Measurements from ENCODE around the gene ONECUT2. TPM values are rescaled to one million over a fixed set of nuclear protein-coding genes. Genes with fewer than 3 reads are reported as not detected.

The ONECUT2 gene
- total and polyA plus RNA-seq, 7 donors: under 0.01 to 0.03 TPM; not detected in 5

DNA sequence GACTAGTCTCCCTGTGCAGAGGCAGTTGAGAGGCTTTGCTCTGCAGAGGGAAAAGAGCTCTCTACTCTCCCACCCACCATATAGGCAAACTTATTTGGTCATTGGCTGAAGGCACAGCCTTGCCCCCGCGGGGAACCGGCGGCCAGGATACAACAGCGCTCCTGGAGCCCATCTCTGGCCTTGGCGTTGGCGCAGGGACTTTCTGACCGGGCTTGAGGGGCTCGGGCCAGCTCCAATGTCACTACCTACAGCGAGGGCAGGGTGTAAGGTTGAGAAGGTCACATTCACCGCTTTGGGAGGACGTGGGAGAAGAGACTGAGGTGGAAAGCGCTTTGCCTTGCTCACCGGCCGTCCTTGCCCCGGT, 2.2 kb downstream of the ONECUT2 start:
- TF ChIP-seq POLR2AphosphoS5 (IDR thresholded peaks at IDR 0.05) (no peak), EP300 (IDR thresholded peaks at IDR 0.05) (no peak), POLR2A (IDR thresholded peaks at IDR 0.05) (no peak)
- no peak overlapping the region for H3K27ac ChIP-seq
- no peak for DNase-seq
- 4% methylated on average over 16 of the region's 16 CpGs for WGBS, 2 donors
- H3K27me3 ChIP-seq: peaks cover 73 to 96% (median 92%) of the 10 kb centered on the region in 3 donors
- intact Hi-C loops (cut with DNase I): no loop called here
- peaks cover 0 to 78% (median 71%) of the 10 kb centered on the region in 4 donors for H3K4me1 ChIP-seq
- no peaks in the 10 kb centered on the region for H3K36me3 ChIP-seq
- H3K9me3 ChIP-seq: no peaks in the 10 kb centered on the region
- no peak overlapping the region for H3K4me3 ChIP-seq

DNA sequence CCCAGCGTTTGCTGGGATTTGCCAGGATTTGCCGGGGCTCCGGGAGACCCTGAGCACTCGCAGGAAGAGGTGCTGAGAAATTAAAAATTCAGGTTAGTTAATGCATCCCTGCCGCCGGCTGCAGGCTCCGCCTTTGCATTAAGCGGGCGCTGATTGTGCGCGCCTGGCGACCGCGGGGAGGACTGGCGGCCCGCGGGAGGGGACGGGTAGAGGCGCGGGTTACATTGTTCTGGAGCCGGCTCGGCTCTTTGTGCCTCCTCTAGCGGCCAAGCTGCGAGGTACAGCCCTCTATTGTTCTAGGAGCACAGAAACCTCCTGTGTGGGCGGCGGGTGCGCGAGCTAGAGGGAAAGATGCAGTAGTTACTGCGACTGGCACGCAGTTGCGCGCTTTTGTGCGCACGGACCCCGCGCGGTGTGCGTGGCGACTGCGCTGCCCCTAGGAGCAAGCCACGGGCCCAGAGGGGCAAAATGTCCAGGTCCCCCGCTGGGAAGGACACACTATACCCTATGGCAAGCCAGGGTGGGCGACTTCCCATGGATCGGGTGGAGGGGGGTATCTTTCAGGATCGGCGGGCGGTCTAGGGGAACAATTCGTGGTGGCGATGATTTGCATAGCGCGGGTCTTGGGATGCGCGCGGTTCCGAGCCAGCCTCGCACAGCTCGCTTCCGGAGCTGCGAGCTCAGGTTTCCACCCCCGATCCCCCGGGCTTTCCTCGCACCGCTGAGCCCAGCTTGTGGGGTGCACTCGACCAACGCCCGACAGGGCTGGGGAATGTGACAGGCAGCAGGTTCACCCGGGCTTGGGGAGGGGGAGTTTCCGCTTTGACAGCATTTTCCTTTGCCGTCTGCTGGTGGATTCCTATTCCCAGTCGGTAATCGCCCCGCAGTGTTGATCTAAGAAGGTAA, 2.8 kb downstream of the ONECUT2 start:
- Histone ChIP-seq H3K27me3 (peaks cover 70 to 96% (median 92%) of the 10 kb centered on the region in 3 donors), H3K4me1 (peaks cover 0 to 78% (median 71%) of the 10 kb centered on the region in 4 donors), H3K27ac (no peak overlapping the region), H3K4me3 (peak overlapping the region in 1 of 4 donors; percentile 2), H3K36me3 (no peaks in the 10 kb centered on the region), H3K9me3 (no peaks in the 10 kb centered on the region)
- DNase-seq: no peak
- TF ChIP-seq EP300 (IDR thresholded peaks at IDR 0.05): no peak
- TF ChIP-seq, protein P1, sequence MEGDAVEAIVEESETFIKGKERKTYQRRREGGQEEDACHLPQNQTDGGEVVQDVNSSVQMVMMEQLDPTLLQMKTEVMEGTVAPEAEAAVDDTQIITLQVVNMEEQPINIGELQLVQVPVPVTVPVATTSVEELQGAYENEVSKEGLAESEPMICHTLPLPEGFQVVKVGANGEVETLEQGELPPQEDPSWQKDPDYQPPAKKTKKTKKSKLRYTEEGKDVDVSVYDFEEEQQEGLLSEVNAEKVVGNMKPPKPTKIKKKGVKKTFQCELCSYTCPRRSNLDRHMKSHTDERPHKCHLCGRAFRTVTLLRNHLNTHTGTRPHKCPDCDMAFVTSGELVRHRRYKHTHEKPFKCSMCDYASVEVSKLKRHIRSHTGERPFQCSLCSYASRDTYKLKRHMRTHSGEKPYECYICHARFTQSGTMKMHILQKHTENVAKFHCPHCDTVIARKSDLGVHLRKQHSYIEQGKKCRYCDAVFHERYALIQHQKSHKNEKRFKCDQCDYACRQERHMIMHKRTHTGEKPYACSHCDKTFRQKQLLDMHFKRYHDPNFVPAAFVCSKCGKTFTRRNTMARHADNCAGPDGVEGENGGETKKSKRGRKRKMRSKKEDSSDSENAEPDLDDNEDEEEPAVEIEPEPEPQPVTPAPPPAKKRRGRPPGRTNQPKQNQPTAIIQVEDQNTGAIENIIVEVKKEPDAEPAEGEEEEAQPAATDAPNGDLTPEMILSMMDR (IDR thresholded peaks at IDR 0.05): peak in 1 of 4 experiments; percentile 8
- TF ChIP-seq POLR2AphosphoS5 (IDR thresholded peaks at IDR 0.05): no peak
- no peak for TF ChIP-seq POLR2A (IDR thresholded peaks at IDR 0.05)
- 2% methylated on average over 72 of the region's 72 CpGs for WGBS, 2 donors
- intact Hi-C loops (cut with DNase I): no loop called here

DNA sequence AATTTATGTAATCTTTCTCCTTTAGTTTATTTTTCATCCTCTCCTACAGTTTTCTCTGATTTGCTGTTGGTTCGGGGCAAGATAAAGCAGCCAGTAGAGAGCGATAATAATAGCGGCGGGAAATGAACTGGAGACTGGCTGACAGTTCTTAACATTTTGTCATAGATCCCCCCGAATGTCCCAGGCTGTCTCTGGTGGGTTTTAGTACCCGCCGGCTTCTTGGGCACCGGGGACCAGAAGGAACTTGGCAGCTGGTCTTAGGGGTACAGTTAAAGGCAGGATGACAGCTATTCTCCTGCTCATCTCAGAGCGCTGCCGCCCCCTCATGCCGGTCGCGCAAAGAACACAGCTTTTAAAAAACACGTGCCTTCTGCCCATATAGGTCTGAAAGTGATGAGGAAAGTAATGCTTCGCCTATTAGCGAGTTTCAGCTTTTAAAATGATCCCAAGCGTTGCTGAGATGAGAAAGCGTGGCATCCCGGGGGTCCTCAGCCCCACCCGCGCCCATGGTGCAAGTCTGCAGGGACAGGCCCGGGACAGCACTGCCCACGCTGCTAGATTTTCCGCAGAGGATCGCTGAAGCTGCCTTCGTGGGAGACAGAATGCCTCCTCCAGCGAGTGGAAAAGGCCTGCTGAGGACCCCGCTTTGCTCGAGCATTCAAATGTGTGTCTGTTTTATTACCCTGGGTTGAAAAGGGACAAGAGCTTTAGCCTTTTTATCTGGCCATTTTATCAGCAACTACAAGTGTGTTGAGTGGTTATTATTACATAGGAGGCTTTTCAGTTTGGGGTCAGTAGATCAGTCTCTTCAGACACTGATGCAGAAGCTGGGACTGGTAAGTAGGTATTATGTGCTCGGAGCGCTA, 3.8 kb downstream of the ONECUT2 start:
- Histone ChIP-seq H3K4me1 (peaks cover 0 to 74% (median 68%) of the 10 kb centered on the region in 4 donors), H3K27me3 (peaks cover 60 to 96% (median 88%) of the 10 kb centered on the region in 3 donors), H3K4me3 (no peak overlapping the region), H3K36me3 (no peaks in the 10 kb centered on the region), H3K9me3 (no peaks in the 10 kb centered on the region), H3K27ac (no peak overlapping the region)
- DNase-seq: no peak
- WGBS, 2 donors: 5 to 8% methylated on average over 31 of the region's 31 CpGs
- no peak for TF ChIP-seq POLR2A (IDR thresholded peaks at IDR 0.05)
- TF ChIP-seq EP300 (IDR thresholded peaks at IDR 0.05): no peak
- no peak for TF ChIP-seq POLR2AphosphoS5 (IDR thresholded peaks at IDR 0.05)
- TF ChIP-seq, protein P1 (IDR thresholded peaks at IDR 0.05): no peak
- intact Hi-C loops (cut with DNase I): no loop called here

DNA sequence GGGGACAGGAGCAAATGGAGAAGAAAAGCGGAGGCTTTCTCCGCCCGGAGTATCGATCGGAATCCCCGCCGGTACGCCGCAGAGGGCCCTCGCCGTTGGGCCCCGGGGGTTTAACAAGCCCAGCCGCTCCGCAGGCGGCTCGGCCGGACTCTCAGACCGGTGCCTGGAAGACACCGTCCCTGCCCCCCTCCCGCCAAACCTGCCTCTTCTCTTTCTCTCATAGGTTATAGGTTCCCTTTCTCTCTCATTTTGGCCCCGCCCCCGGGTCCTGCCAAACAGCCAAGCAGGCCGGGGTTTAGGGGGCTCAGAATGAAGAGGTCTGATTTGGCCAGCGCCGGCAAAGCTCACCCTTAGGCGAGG, 4.4 kb downstream of the ONECUT2 start:
- Histone ChIP-seq H3K27ac (no peak overlapping the region), H3K4me1 (peaks cover 0 to 68% (median 61%) of the 10 kb centered on the region in 4 donors), H3K36me3 (no peaks in the 10 kb centered on the region), H3K9me3 (no peaks in the 10 kb centered on the region), H3K27me3 (peaks cover 54 to 96% (median 82%) of the 10 kb centered on the region in 3 donors), H3K4me3 (no peak overlapping the region)
- WGBS, 2 donors: 6 to 10% methylated on average over 26 of the region's 26 CpGs
- DNase-seq: no peak
- intact Hi-C loops (cut with DNase I): no loop called here
- TF ChIP-seq, protein P1 (IDR thresholded peaks at IDR 0.05): no peak
- no peak for TF ChIP-seq POLR2AphosphoS5 (IDR thresholded peaks at IDR 0.05)
- TF ChIP-seq EP300 (IDR thresholded peaks at IDR 0.05): no peak
- TF ChIP-seq POLR2A (IDR thresholded peaks at IDR 0.05): no peak

DNA sequence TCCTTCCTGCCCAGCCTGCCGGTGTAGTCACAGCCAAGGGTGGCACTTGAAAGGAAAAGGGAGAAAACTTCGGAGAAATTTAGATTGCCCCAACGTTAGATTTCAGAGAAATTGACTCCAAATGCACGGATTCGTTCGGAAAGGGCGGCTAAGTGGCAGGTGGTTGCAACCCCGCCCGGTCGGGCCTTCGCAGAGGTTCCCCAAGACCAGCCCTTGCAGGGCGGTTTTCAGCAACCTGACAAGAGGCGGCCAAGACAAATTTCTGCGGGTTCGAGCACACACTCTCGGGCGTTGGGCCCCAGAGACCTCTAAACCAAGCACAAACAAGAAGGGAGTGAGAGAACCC, 4.8 kb downstream of the ONECUT2 start:
- TF ChIP-seq POLR2AphosphoS5 (IDR thresholded peaks at IDR 0.05) (no peak), POLR2A (IDR thresholded peaks at IDR 0.05) (no peak), EP300 (IDR thresholded peaks at IDR 0.05) (no peak)
- TF ChIP-seq, protein P1 (IDR thresholded peaks at IDR 0.05): no peak

More for the DNA sequence above, 4.8 kb downstream of the ONECUT2 start:
- no peak for DNase-seq
- Histone ChIP-seq H3K27ac (no peak overlapping the region), H3K36me3 (no peaks in the 10 kb centered on the region), H3K4me3 (no peak overlapping the region), H3K4me1 (peaks cover 0 to 64% (median 58%) of the 10 kb centered on the region in 4 donors), H3K9me3 (no peaks in the 10 kb centered on the region), H3K27me3 (peaks cover 51 to 96% (median 84%) of the 10 kb centered on the region in 3 donors)
- intact Hi-C loops (cut with DNase I): no loop called here
- 5 to 6% methylated on average over 17 of the region's 17 CpGs for WGBS, 2 donors

All from sigmoid colon (tissue), 7 donors.